Naive thymus-derived CD4-positive, alpha-beta T cell (primary cell): ENCODE results near the gene ERMP1. TPM values are rescaled to one million over a fixed set of nuclear protein-coding genes. Genes with fewer than 3 reads are reported as not detected.

Experiments
- ATAC-seq: fragments of 150-1000 bp; cut with Tn5 transposase; 2 replicates; pipeline ENCODE4 v1.10.0; 2021; ENCODE audit warnings: mild to moderate bottlenecking, moderate library complexity
- CTCF ChIA-PET: fragments of 350-600 bp; sonication (Branson Sonifier 250); formaldehyde crosslinking; loops from one replicate; lab custom pipeline; 2021; ENCODE audit warnings: antibody characterized with exemption; lab: Charles Lee
- POLR2A ChIA-PET: fragments of 350-600 bp; sonication (Branson Sonifier 250); formaldehyde crosslinking; loops from one replicate; lab custom pipeline; 2021; ENCODE audit warnings: antibody characterized with exemption, inconsistent platforms; lab: Charles Lee
- DNase-seq, 9 donors: peaks; one replicate each; pipeline versions ENCODE4 v3.0.0 to v3.0.0-alpha.2; 2020 to 2022; ENCODE audit warnings: mixed read lengths in 1 of 9
- H3K27ac ChIP-seq: one replicate; pipeline ENCODE4 v1.7.0; 2013; ENCODE audit warnings: mild to moderate bottlenecking, low read depth, low read length, moderate library complexity
- H3K27me3 ChIP-seq, 2 donors: one replicate each; pipeline ENCODE4 v1.7.0; 2013; ENCODE audit warnings: low read length in 2 of 2, mild to moderate bottlenecking in 2 of 2, moderate library complexity in 2 of 2; ENCODE audit not compliant: control insufficient read depth in 2 of 2, insufficient read depth in 2 of 2
- H3K36me3 ChIP-seq, 3 experiments: 1 replicate in 2 of 3; 2 replicates in 1 of 3; pipeline ENCODE4 v1.7.0; 2013; ENCODE audit warnings: low read length in 3 of 3, mild to moderate bottlenecking in 3 of 3, moderate library complexity in 1 of 3; ENCODE audit not compliant: insufficient read depth in 3 of 3, control insufficient read depth in 2 of 3
- H3K4me1 ChIP-seq, 2 donors: one replicate each; pipeline ENCODE4 v1.7.0; 2013; ENCODE audit warnings: low read length in 2 of 2, mild to moderate bottlenecking in 2 of 2, moderate library complexity in 1 of 2; ENCODE audit not compliant: control insufficient read depth in 2 of 2, insufficient read depth in 2 of 2
- H3K4me3 ChIP-seq: 2 replicates; pipeline ENCODE4 v1.7.0; 2013; ENCODE audit warnings: mild to moderate bottlenecking, low read length
- H3K9me3 ChIP-seq, 3 experiments: 1 replicate in 2 of 3; 2 replicates in 1 of 3; pipeline ENCODE4 v1.7.0; 2013; ENCODE audit warnings: low read length in 3 of 3; ENCODE audit not compliant: control insufficient read depth in 2 of 3
- H3K27ac Mint-ChIP-seq, 9 donors: one replicate each; pipeline ENCODE4 v1.8.0; 2020 to 2022; ENCODE audit warnings: mixed read lengths in 9 of 9, mild to moderate bottlenecking in 8 of 9, moderate library complexity in 5 of 9, inconsistent platforms in 2 of 9
- H3K27me3 Mint-ChIP-seq, 5 donors: one replicate each; pipeline ENCODE4 v1.8.0; 2021 to 2022; ENCODE audit warnings: mixed read lengths in 5 of 5, mild to moderate bottlenecking in 1 of 5
- H3K36me3 Mint-ChIP-seq, 5 donors: one replicate each; pipeline ENCODE4 v1.8.0; 2020 to 2022; ENCODE audit warnings: mixed read lengths in 5 of 5, mild to moderate bottlenecking in 3 of 5, inconsistent platforms in 1 of 5
- H3K4me1 Mint-ChIP-seq, 7 donors: one replicate each; pipeline ENCODE4 v1.8.0; 2020 to 2022; ENCODE audit warnings: mixed read lengths in 7 of 7, mild to moderate bottlenecking in 3 of 7, inconsistent platforms in 1 of 7
- H3K4me3 Mint-ChIP-seq, 10 donors: one replicate each; pipeline ENCODE4 v1.8.0; 2020 to 2022; ENCODE audit warnings: mild to moderate bottlenecking in 10 of 10, mixed read lengths in 10 of 10, moderate library complexity in 6 of 10, inconsistent platforms in 2 of 10
- H3K9me3 Mint-ChIP-seq, 11 donors: one replicate each; pipeline ENCODE4 v1.8.0; 2020 to 2022; ENCODE audit warnings: mixed read lengths in 11 of 11, mild to moderate bottlenecking in 4 of 11, inconsistent platforms in 1 of 11, moderate library complexity in 1 of 11
- intact Hi-C, 2 donors: fragments of 100-400 bp; cut with micrococcal nuclease; formaldehyde crosslinking; loops; one replicate each; pipeline ENCODE4 v1.15.1; 2023
- polyA plus RNA-seq, 2 donors: library from polyadenylated mRNA; unstranded; fragments of 300-500 nt; fragmentation: Illumina TruSeq; gene quantifications; one replicate each; pipeline ENCODE4 v1.2.3, GENCODE V29; 2021
- total RNA-seq, 6 experiments: library from RNA in 5 of 6; stranded (reverse) in 5 of 6; gene quantifications; 1 replicate in 5 of 6; 2 replicates in 1 of 6; pipeline ENCODE4 v1.2.3 and lab custom pipeline; 2021 to 2026

The ERMP1 gene
- total and polyA plus RNA-seq, 7 experiments from 2014 or later, result 7.3 to 37.1 (median 13.0) TPM

- H3K4me3 Mint-ChIP-seq, result no peak overlapping the region
- H3K36me3 Mint-ChIP-seq, result peaks cover 18 to 62% (median 57%) of the 10 kb centered on the region in 5 donors
- Histone ChIP-seq H3K9me3 (no peaks in the 10 kb centered on the region), H3K4me1 (no peaks in the 10 kb centered on the region), H3K27me3 (no peaks in the 10 kb centered on the region), H3K27ac (no peak overlapping the region), H3K4me3 (no peak overlapping the region), H3K36me3 (peaks cover 5 to 66% (median 8%) of the 10 kb centered on the region in 3 experiments)
- H3K27me3 Mint-ChIP-seq, result no peaks in the 10 kb centered on the region
- ChIA-PET CTCF (interaction anchor here (0.7 to 1.1 kb wide), 2 partner anchors 122 to 158 kb away, joined by 3 read pairs; no protein-coding TSS in a partner anchor), POLR2A (no interaction called here)
- peaks cover 7 to 43% (median 19%) of the 10 kb centered on the region in 7 donors for H3K4me1 Mint-ChIP-seq
- H3K27ac Mint-ChIP-seq, result peak overlapping the region in 4 of 9 donors; percentile 8 to 79 (median 49)
- no peaks in the 10 kb centered on the region for H3K9me3 Mint-ChIP-seq
- no peak for DNase-seq
- intact Hi-C loops, result no loop called here
- ATAC-seq, result no peak
Observed at GRCh38 chr9:5764130-5764868, 68.6 kb downstream of the ERMP1 start.

GRCh38 chr9:5762421-5762820 lies 70.5 kb downstream of the ERMP1 start:
- no peaks in the 10 kb centered on the region for H3K27me3 Mint-ChIP-seq
- Histone ChIP-seq H3K36me3 (peaks cover 5 to 56% (median 8%) of the 10 kb centered on the region in 3 experiments), H3K27me3 (no peaks in the 10 kb centered on the region), H3K9me3 (no peaks in the 10 kb centered on the region), H3K4me3 (no peak overlapping the region), H3K27ac (no peak overlapping the region), H3K4me1 (no peaks in the 10 kb centered on the region)
- no peaks in the 10 kb centered on the region for H3K9me3 Mint-ChIP-seq
- ATAC-seq (no peak), DNase-seq (no peak)
- H3K27ac Mint-ChIP-seq, result peak overlapping the region in 4 of 9 donors; percentile 39 to 76 (median 65)
- H3K4me3 Mint-ChIP-seq, result no peak overlapping the region
- intact Hi-C loops, result no loop called here
- ChIA-PET POLR2A (no interaction called here), CTCF (interaction anchor here (0.6 kb wide), 1 partner anchor 919 kb away, joined by 3 read pairs; no protein-coding TSS in a partner anchor)
- peaks cover 2 to 36% (median 14%) of the 10 kb centered on the region in 7 donors for H3K4me1 Mint-ChIP-seq
- H3K36me3 Mint-ChIP-seq, result peaks cover 14 to 67% (median 62%) of the 10 kb centered on the region in 5 donors

- H3K4me1 ChIP-seq, result no peaks in the 10 kb centered on the region
- no peaks in the 10 kb centered on the region for H3K9me3 Mint-ChIP-seq
- no peak for DNase-seq
- H3K4me3 Mint-ChIP-seq, result no peak overlapping the region
- CTCF ChIA-PET, result interaction anchor here (0.6 to 1.3 kb wide), 2 partner anchors 10 to 91 kb away, joined by 3 read pairs; no protein-coding TSS in a partner anchor
- no peak for ATAC-seq
- peak overlapping the region in 7 of 9 donors; percentile 29 to 83 (median 66) for H3K27ac Mint-ChIP-seq
- intact Hi-C loops, result no loop called here
- no peak overlapping the region for H3K4me3 ChIP-seq
- H3K36me3 ChIP-seq, result peaks cover 0 to 40% (median 5%) of the 10 kb centered on the region in 3 experiments
- peaks cover 2 to 35% (median 14%) of the 10 kb centered on the region in 7 donors for H3K4me1 Mint-ChIP-seq
- no peak overlapping the region for H3K27ac ChIP-seq
- H3K27me3 ChIP-seq, result no peaks in the 10 kb centered on the region
- POLR2A ChIA-PET, result no interaction called here
- no peaks in the 10 kb centered on the region for H3K9me3 ChIP-seq
- no peaks in the 10 kb centered on the region for H3K27me3 Mint-ChIP-seq
- H3K36me3 Mint-ChIP-seq, result peaks cover 22 to 61% (median 54%) of the 10 kb centered on the region in 5 donors
Observed at GRCh38 chr9:5760338-5760737, 72.6 kb downstream of the ERMP1 start.

GRCh38 chr9:5756633-5757032 lies 76.3 kb downstream of the ERMP1 start:
- Histone ChIP-seq H3K27ac (no peak overlapping the region), H3K27me3 (no peaks in the 10 kb centered on the region), H3K4me3 (no peak overlapping the region), H3K9me3 (no peaks in the 10 kb centered on the region), H3K4me1 (no peaks in the 10 kb centered on the region), H3K36me3 (peaks cover 0 to 12% (median 0%) of the 10 kb centered on the region in 3 experiments)
- Mint-ChIP-seq H3K4me3 (no peak overlapping the region), H3K36me3 (peaks cover 8 to 50% (median 33%) of the 10 kb centered on the region in 5 donors), H3K27me3 (no peaks in the 10 kb centered on the region), H3K4me1 (peaks cover 0 to 10% (median 7%) of the 10 kb centered on the region in 7 donors), H3K9me3 (no peaks in the 10 kb centered on the region), H3K27ac (no peak overlapping the region)
- no peak for DNase-seq
- no peak for ATAC-seq
- ChIA-PET POLR2A (no interaction called here), CTCF (interaction anchor here (0.7 kb wide), 1 partner anchor 1577 kb away, joined by 3 read pairs; no protein-coding TSS in a partner anchor)
- intact Hi-C loops, result no loop called here

- Histone ChIP-seq H3K4me3 (no peak overlapping the region), H3K36me3 (peaks cover 0 to 11% (median 0%) of the 10 kb centered on the region in 3 experiments), H3K27me3 (no peaks in the 10 kb centered on the region), H3K4me1 (no peaks in the 10 kb centered on the region), H3K27ac (no peak overlapping the region), H3K9me3 (no peaks in the 10 kb centered on the region)
- H3K27ac Mint-ChIP-seq, result peak overlapping the region in 2 of 9 donors; percentile 41 to 49
- intact Hi-C loops, result no loop called here
- no peak overlapping the region for H3K4me3 Mint-ChIP-seq
- ChIA-PET POLR2A (interaction anchor here (1.0 to 1.1 kb wide), 2 partner anchors 11 to 113 kb away, joined by 3 to 4 read pairs; no protein-coding TSS in a partner anchor), CTCF (no interaction called here)
- H3K27me3 Mint-ChIP-seq, result no peaks in the 10 kb centered on the region
- peaks cover 0 to 16% (median 0%) of the 10 kb centered on the region in 7 donors for H3K4me1 Mint-ChIP-seq
- ATAC-seq (no peak), DNase-seq (no peak)
- no peaks in the 10 kb centered on the region for H3K9me3 Mint-ChIP-seq
- peaks cover 13 to 38% (median 29%) of the 10 kb centered on the region in 5 donors for H3K36me3 Mint-ChIP-seq
Observed at GRCh38 chr9:5750569-5750968, 82.3 kb downstream of the ERMP1 start.

GRCh38 chr9:5749306-5749705 lies 83.6 kb downstream of the ERMP1 start:
- no peak for ATAC-seq
- no peak for DNase-seq
- H3K4me1 ChIP-seq, result no peaks in the 10 kb centered on the region
- Mint-ChIP-seq H3K36me3 (peaks cover 13 to 47% (median 35%) of the 10 kb centered on the region in 5 donors), H3K4me3 (no peak overlapping the region), H3K27ac (peak overlapping the region in 1 of 9 donors; percentile 14), H3K9me3 (no peaks in the 10 kb centered on the region), H3K27me3 (no peaks in the 10 kb centered on the region), H3K4me1 (peaks cover 0 to 16% (median 0%) of the 10 kb centered on the region in 7 donors)
- H3K36me3 ChIP-seq, result peaks cover 0 to 15% (median 0%) of the 10 kb centered on the region in 3 experiments
- no peak overlapping the region for H3K27ac ChIP-seq
- POLR2A ChIA-PET, result interaction anchor here (0.7 kb wide), 1 partner anchor 145 kb away, joined by 3 read pairs; no protein-coding TSS in a partner anchor
- H3K9me3 ChIP-seq, result no peaks in the 10 kb centered on the region
- intact Hi-C loops, result loop anchor here in 1 of 2 donors (10.0 kb wide), 1 partner anchor 295 kb away; the partner anchor contains the start of gene CD274
- H3K27me3 ChIP-seq, result no peaks in the 10 kb centered on the region
- CTCF ChIA-PET, result no interaction called here
- H3K4me3 ChIP-seq, result no peak overlapping the region
